HepG2 (cell line): ENCODE data around the gene SPINK4. TPM values are rescaled to one million over a fixed set of nuclear protein-coding genes. Genes with fewer than 3 reads are reported as not detected.
A peak's percentile ranks its signal among the peaks of the same experiment; 100 is the strongest.

Source experiments
- AHR ChIP-seq: IDR thresholded peaks from 2 replicates; pipeline ENCODE4 v1.6.1; 2018; ENCODE audit warnings: missing genetic modification reagents, missing compliant biosample characterization
- ARID4A ChIP-seq: sonication (generic); formaldehyde crosslinking; IDR thresholded peaks from 2 replicates; pipeline ENCODE4 v1.5.0; 2020; ENCODE audit warnings: mild to moderate bottlenecking, missing genetic modification reagents, borderline replicate concordance
- DPF2 ChIP-seq: sonication (generic); formaldehyde crosslinking; IDR thresholded peaks from 2 replicates; pipeline ENCODE4 v1.4.0; 2020; ENCODE audit warnings: mild to moderate bottlenecking, low read depth, missing genetic modification reagents, borderline replicate concordance
- E2F2 ChIP-seq: sonication (generic); formaldehyde crosslinking; IDR thresholded peaks from 2 replicates; pipeline ENCODE4 v1.4.0; 2020; ENCODE audit warnings: missing genetic modification reagents, borderline replicate concordance
- EEA1 ChIP-seq: sonication (generic); formaldehyde crosslinking; IDR thresholded peaks from 2 replicates; pipeline ENCODE4 v1.5.1; 2020; ENCODE audit warnings: mild to moderate bottlenecking, missing genetic modification reagents, borderline replicate concordance
- ELF1 ChIP-seq: sonication (generic); formaldehyde crosslinking; IDR thresholded peaks from 2 replicates; pipeline ENCODE4 v1.4.0; 2020; ENCODE audit warnings: missing genetic modification reagents
- GATAD1 ChIP-seq: IDR thresholded peaks from 2 replicates; pipeline ENCODE4 v1.6.1; 2016; ENCODE audit warnings: missing genetic modification reagents, missing compliant biosample characterization
- MLLT10 ChIP-seq: sonication (generic); formaldehyde crosslinking; IDR thresholded peaks from 2 replicates; pipeline ENCODE4 v1.4.0; 2020; ENCODE audit warnings: missing genetic modification reagents
- NFAT5 ChIP-seq: sonication (generic); formaldehyde crosslinking; IDR thresholded peaks from 2 replicates; pipeline ENCODE4 v1.4.0; 2020; ENCODE audit warnings: missing genetic modification reagents
- PBX2 ChIP-seq: IDR thresholded peaks from 2 replicates; pipeline ENCODE4 v1.6.1; 2016; ENCODE audit warnings: control low read depth
- RBFOX2 ChIP-seq: fragments of 200-400 bp; formaldehyde crosslinking; IDR thresholded peaks from 2 replicates; pipeline ENCODE4 v1.6.1; 2017; ENCODE audit warnings: low read depth, mild to moderate bottlenecking, low read length
- SP2 ChIP-seq: sonication (generic); formaldehyde crosslinking; IDR thresholded peaks from 2 replicates; pipeline ENCODE4 v1.5.1; 2020; ENCODE audit warnings: mild to moderate bottlenecking, missing genetic modification reagents
- ZNF784 ChIP-seq: sonication (generic); formaldehyde crosslinking; IDR thresholded peaks from 2 replicates; pipeline ENCODE4 v1.5.1; 2020; ENCODE audit warnings: missing genetic modification reagents, mild to moderate bottlenecking, borderline replicate concordance
- ZNF792 ChIP-seq: IDR thresholded peaks from 2 replicates; pipeline ENCODE4 v1.6.1; 2016
- polyA plus RNA-seq, 8 experiments: library from polyadenylated mRNA; depleted of rRNA in 3 of 8; stranded (reverse) in 7 of 8; unstranded in 1 of 8; fragments of >200 nt; fragmentation: Illumina TruSeq in 4 of 8; extraction: Trizol in 4 of 8; gene quantifications; 2 replicates each; pipeline versions ENCODE4 v1.2.1 to v1.2.3, GENCODE V29; 2011 to 2016; ENCODE audit warnings: low read depth in 4 of 8, missing spikeins in 1 of 8, mixed read lengths in 1 of 8; ENCODE audit not compliant: insufficient read depth in 1 of 8
- total RNA-seq, 5 experiments: library from RNA; depleted of rRNA; stranded (reverse); fragments of >200 nt; fragmentation: Illumina TruSeq; extraction: Trizol; gene quantifications; 2 replicates each; pipeline ENCODE4 v1.2.3, GENCODE V29; 2016; ENCODE audit warnings: low read depth in 1 of 5

SPINK4 gene
- total and polyA plus RNA-seq, 2 of the 13 experiments (the other 11 are each of a cell fraction or from before 2014, with no cell fraction given) = 0.53 to 3.4 TPM

- TF ChIP-seq ZNF784 (CRISPR knock-in tag) = no peak
- TF ChIP-seq EEA1 (CRISPR knock-in tag) = no peak; the same call in 1 of the 2 replicates
- TF ChIP-seq ZNF792 (CRISPR knock-in tag) = peak; percentile 7; the same call in 1 of the 2 replicates
- peak; percentile 90 for TF ChIP-seq RBFOX2
- peak; percentile 80 for TF ChIP-seq ARID4A (CRISPR knock-in tag)
- TF ChIP-seq NFAT5 (CRISPR knock-in tag) = peak; percentile 82; the same call in 1 of the 2 replicates
- no peak for TF ChIP-seq PBX2 (CRISPR knock-in tag)
- no peak for TF ChIP-seq SP2 (CRISPR knock-in tag)
- TF ChIP-seq GATAD1 (CRISPR knock-in tag) = peak; percentile 89
- peak; percentile 43; the same call in 1 of the 2 replicates for TF ChIP-seq E2F2 (CRISPR knock-in tag)
- no peak for TF ChIP-seq MLLT10 (CRISPR knock-in tag)
- no peak for TF ChIP-seq DPF2 (CRISPR knock-in tag)
- peak; percentile 96 for TF ChIP-seq ELF1 (CRISPR knock-in tag)
- 0 out of 2 replicates have a peak, but pooled peaks have one; percentile 26 for TF ChIP-seq AHR
These were observed 24.7 kb downstream of the SPINK4 start, which contains the start of the genes BAG1 and CHMP5 (continued) for GRCh38 chr9:33264473-33265177.
